Esophagus (tissue), 2 donors: ENCODE data around the gene FRMPD4. TPM values are rescaled to one million over a fixed set of nuclear protein-coding genes. Genes with fewer than 3 reads are reported as not detected.

Experiments
- H3K27ac ChIP-seq, 2 donors: one replicate each; pipeline ENCODE4 v1.5.1; 2013; ENCODE audit warnings: low read depth in 2 of 2, mild to moderate bottlenecking in 2 of 2, inconsistent platforms in 1 of 2, low read length in 1 of 2, moderate library complexity in 1 of 2
- H3K27me3 ChIP-seq, 2 donors: one replicate each; pipeline ENCODE4 v1.6.1; 2013; ENCODE audit warnings: low read length in 2 of 2, control low read depth in 1 of 2, mild to moderate bottlenecking in 1 of 2; ENCODE audit not compliant: insufficient read depth in 2 of 2, control insufficient read depth in 1 of 2
- H3K36me3 ChIP-seq, 2 donors: one replicate each; pipeline ENCODE4 v1.6.1; 2013; ENCODE audit warnings: low read length in 1 of 2; ENCODE audit not compliant: control insufficient read depth in 2 of 2, insufficient read depth in 2 of 2
- H3K4me1 ChIP-seq, 2 donors: one replicate each; pipeline ENCODE4 v1.6.1; 2013; ENCODE audit warnings: low read length in 1 of 2; ENCODE audit not compliant: control insufficient read depth in 2 of 2, insufficient read depth in 2 of 2
- H3K4me3 ChIP-seq, 2 donors: one replicate each; pipeline ENCODE4 v1.5.1; 2013; ENCODE audit warnings: low read length in 2 of 2, mild to moderate bottlenecking in 2 of 2, low read depth in 1 of 2, moderate library complexity in 1 of 2
- H3K9me3 ChIP-seq, 2 donors: one replicate each; pipeline ENCODE4 v1.6.1; 2013; ENCODE audit warnings: mild to moderate bottlenecking in 2 of 2, low read depth in 1 of 2, low read length in 1 of 2, moderate library complexity in 1 of 2; ENCODE audit not compliant: control insufficient read depth in 2 of 2, insufficient read depth in 1 of 2
- WGBS, 2 donors: extraction: QIAGEN DNeasy Blood & Tissue Kit; methylation state at CpG; one replicate each; pipeline ENCODE4 v1.1.7; 2013; 5-methylcytosine and 5-hydroxymethylcytosine counted together
- polyA plus RNA-seq, 2 donors: library from polyadenylated mRNA; stranded (reverse); fragments of 200-250 nt; gene quantifications; one replicate each; pipeline ENCODE4 v1.2.3, GENCODE V29; 2013
- donor health status: healthy with polysubstance abuse.
- donor health status: Bipolar disorder and iron deficiency.

The FRMPD4 gene
- polyA plus RNA-seq, 2 donors, result under 0.01 TPM; not detected in 1

DNA sequence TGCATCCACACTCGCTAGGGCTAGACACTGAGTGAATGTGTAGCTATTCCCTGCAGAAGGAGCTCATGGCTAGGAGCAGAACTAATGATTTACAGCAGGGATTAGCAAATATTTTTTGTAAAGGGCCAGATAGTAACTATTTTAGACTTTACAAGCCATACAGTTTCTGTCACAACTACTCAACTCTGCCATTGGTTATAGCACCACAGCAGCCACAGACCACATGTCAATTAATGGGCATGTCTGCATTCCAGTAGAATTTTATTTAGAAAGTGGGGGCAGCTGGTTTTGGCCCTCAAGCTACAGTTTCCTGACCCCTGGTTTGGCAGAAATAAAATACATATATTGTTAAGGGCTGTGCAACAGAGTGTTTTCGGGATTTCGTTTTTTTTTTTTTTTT, 192.6 kb downstream of the FRMPD4 start:
- Histone ChIP-seq H3K36me3 (no peaks in the 10 kb centered on the region), H3K27ac (no peak overlapping the region), H3K27me3 (no peaks in the 10 kb centered on the region), H3K4me3 (no peak overlapping the region), H3K4me1 (no peaks in the 10 kb centered on the region), H3K9me3 (no peaks in the 10 kb centered on the region)
- WGBS, 2 donors, result 66 to 81% methylated on average over 3 of the region's 3 CpGs

DNA sequence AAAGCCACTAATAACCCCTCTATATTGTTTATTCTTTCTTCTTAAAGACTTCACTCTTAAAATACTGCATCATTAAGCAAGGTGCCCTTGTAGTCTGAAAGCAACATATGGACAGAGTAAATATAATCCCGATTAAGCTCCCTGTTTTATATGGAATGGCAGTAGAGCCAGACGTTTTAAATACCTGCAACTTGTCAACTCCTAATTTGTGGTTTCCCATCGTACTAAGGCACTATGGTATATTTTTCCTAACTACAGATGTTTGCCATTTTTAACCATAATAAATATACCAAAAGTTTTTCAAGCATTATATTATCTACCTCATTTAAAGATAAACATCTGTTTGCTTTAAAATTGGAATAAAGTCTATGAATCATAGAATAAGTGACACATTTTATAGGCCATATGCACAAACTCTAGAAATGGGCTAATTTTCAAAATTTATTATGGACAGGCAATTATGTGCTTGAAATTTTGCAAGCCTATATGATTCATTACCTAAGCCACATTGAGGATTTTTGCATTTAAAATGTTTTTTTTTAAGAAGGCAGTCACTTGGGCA, 194.6 kb downstream of the FRMPD4 start:
- H3K27ac ChIP-seq, result no peak overlapping the region
- no peaks in the 10 kb centered on the region for H3K9me3 ChIP-seq
- no peaks in the 10 kb centered on the region for H3K27me3 ChIP-seq
- H3K4me3 ChIP-seq, result no peak overlapping the region
- H3K36me3 ChIP-seq, result no peaks in the 10 kb centered on the region
- no peaks in the 10 kb centered on the region for H3K4me1 ChIP-seq
- WGBS, 2 donors, result 61 to 76% methylated on average over 3 of the region's 3 CpGs

DNA sequence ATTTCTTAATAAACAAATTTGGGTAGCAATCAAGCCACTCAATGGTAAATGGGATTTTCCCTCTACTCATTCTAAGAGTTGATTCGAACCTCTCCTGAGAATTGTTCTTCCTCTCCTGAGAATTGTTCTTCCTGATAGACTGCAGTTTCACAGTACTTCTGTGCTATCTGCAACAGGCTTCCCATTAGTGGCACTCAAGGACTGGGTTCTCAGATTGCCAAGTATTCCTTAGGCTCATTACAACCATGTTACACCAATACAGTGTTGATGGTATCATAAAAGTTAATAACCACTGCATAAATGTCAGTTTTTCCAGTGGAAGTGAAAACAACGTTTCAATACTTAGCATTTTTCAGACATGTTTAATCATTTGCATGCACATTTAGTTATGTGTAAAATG, 201.6 kb downstream of the FRMPD4 start:
- no peaks in the 10 kb centered on the region for H3K9me3 ChIP-seq
- no peaks in the 10 kb centered on the region for H3K27me3 ChIP-seq
- no peak overlapping the region for H3K4me3 ChIP-seq
- 71 to 76% methylated on average over 2 of the region's 2 CpGs for WGBS, 2 donors
- H3K36me3 ChIP-seq, result no peaks in the 10 kb centered on the region
- no peaks in the 10 kb centered on the region for H3K4me1 ChIP-seq
- H3K27ac ChIP-seq, result no peak overlapping the region

DNA sequence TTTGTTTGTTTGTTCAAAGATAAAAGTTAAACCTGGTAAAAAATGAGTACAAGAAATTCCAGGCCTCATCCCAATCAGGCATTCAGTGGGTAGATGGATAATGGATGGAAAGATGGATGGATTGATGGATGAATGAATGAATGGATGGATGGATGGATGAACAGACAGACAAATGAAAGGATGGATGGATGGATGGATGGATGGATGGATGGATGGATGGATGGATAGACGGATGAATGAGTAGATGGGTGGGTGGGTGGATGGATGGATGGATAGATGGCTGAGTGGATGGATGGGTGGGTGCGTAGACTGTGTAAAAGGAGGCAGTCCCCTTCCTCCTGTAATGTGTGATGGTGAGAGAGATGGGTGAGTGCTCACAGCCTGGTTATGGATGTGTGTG, 206.7 kb downstream of the FRMPD4 start:
- Histone ChIP-seq H3K9me3 (no peaks in the 10 kb centered on the region), H3K4me3 (no peak overlapping the region), H3K4me1 (no peaks in the 10 kb centered on the region), H3K27ac (no peak overlapping the region), H3K36me3 (no peaks in the 10 kb centered on the region), H3K27me3 (no peaks in the 10 kb centered on the region)
- WGBS, 2 donors, result 91% methylated on average over 2 of the region's 2 CpGs

DNA sequence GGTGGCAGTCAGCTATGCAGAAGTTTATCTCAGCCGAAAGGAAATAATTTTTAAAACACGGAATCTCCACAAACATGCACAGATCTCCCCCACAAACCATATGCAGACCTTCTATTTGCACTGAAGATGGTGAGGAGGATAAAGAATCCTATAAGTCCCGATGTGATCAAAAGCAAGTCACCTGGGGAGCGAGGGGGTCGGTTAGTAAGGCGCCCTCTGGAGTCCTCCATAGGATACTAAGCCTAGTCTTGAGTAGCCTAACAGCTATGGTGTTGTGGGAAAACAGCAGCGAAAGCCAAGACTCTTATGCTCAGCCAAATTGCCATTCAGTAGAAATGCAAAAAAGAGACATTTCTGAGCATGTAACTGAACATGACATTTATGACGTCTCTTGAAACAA, 210.9 kb downstream of the FRMPD4 start:
- H3K27ac ChIP-seq, result no peak overlapping the region
- H3K4me1 ChIP-seq, result no peaks in the 10 kb centered on the region
- H3K27me3 ChIP-seq, result no peaks in the 10 kb centered on the region
- no peak overlapping the region for H3K4me3 ChIP-seq
- H3K9me3 ChIP-seq, result no peaks in the 10 kb centered on the region
- no peaks in the 10 kb centered on the region for H3K36me3 ChIP-seq
- 40 to 65% methylated on average over 8 of the region's 8 CpGs for WGBS, 2 donors

DNA sequence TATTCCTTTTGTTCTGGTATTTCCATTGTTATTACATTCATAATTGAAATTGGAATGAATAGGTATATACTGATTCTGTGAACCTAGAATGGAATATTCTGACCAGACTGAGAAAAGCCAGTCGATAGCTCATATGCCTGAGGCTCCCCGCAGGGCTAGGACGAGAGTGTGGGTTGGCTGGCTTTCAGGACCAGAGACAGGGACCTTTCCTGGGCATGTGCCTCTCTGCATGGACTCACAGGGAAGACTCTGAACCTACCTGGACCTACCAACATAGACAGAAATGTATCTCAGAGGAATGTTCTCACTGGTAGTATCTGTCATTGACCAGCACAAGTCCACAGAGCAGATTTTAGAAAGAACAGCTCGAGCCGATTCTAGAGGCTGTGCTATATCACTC, 214.6 kb downstream of the FRMPD4 start:
- Histone ChIP-seq H3K27ac (no peak overlapping the region), H3K27me3 (no peaks in the 10 kb centered on the region), H3K9me3 (no peaks in the 10 kb centered on the region), H3K4me3 (no peak overlapping the region), H3K4me1 (no peaks in the 10 kb centered on the region), H3K36me3 (no peaks in the 10 kb centered on the region)
- 81 to 90% methylated on average over 5 of the region's 5 CpGs for WGBS, 2 donors

DNA sequence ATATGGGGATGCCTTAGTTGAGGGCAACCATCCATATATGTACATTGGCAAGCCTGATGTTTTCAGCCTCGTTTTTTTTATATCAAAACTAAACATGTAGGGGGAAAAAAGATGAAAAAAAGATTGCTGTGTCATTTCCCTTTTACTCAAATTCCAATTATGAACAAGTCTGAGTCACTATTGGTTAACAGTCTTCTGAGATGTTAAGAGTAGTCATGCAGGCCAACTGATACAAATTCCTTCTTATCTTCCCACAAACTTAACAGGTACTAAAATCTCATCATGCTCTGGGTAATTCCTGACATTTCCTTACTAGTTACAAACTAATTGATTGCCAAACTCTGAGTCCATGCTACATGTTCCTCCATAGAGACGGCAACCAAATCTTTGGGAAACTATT, 222.1 kb downstream of the FRMPD4 start:
- H3K27me3 ChIP-seq, result no peaks in the 10 kb centered on the region
- 48 to 49% methylated on average over 2 of the region's 2 CpGs for whole genome bisulfite sequencing, 2 donors
- no peak overlapping the region for H3K27ac ChIP-seq
- H3K4me3 ChIP-seq, result no peak overlapping the region
- no peaks in the 10 kb centered on the region for H3K36me3 ChIP-seq
- no peaks in the 10 kb centered on the region for H3K4me1 ChIP-seq
- H3K9me3 ChIP-seq, result no peaks in the 10 kb centered on the region

DNA sequence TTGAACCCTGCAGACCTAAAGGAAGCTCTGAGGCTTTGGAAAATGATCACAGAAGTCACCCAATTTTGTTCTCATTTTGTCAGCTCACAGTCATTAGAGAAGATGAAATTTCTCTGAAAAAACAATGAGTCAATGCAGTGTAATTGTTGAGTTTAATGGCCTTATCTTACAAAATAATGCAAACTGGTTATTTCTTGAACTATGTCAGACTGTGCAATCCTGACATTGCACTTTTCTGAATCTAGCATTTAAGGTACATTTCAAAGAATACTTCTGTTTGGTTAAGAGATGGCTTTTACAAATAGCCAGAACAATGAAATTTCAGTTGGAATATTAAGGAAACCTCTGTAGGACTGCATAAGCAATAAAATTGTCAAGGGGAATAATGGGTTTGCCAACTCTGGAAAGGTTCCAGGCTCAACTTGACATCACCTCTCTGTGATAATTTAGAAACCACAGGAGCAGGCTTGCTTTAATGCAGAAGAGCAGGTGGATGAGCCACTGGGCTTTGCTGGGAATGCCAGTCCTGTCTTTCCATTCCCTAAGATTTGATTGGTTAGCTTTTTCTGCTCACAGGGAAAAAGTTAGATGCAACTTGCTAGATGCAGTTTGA, 222.8 kb downstream of the FRMPD4 start:
- no peaks in the 10 kb centered on the region for H3K4me1 ChIP-seq
- no peak overlapping the region for H3K27ac ChIP-seq
- no peaks in the 10 kb centered on the region for H3K36me3 ChIP-seq
- H3K9me3 ChIP-seq, result no peaks in the 10 kb centered on the region
- H3K4me3 ChIP-seq, result no peak overlapping the region
- H3K27me3 ChIP-seq, result no peaks in the 10 kb centered on the region

DNA sequence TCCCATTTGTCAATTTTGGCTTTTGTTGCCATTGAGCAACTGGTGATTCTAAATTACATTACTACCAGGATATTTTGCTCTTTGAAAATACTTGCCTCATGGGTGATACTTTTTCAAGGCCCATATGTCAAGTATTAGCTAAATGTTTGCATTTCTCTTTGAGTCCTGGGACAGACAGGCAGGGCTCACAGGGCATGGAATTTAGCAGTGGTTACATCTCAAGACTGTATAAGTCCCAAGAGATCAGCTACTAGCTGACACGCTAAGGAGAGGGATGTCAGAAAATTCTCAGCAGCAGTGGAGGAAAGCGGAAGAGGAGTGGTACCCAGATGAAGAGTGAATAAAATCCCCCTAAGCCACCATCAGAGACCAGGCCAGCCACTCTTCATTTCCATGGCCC, 224.9 kb downstream of the FRMPD4 start:
- peaks cover 0 to 2% of the 10 kb centered on the region in 2 donors for H3K4me1 ChIP-seq
- no peaks in the 10 kb centered on the region for H3K36me3 ChIP-seq
- 88 to 94% methylated on average over 2 of the region's 2 CpGs for WGBS, 2 donors

DNA sequence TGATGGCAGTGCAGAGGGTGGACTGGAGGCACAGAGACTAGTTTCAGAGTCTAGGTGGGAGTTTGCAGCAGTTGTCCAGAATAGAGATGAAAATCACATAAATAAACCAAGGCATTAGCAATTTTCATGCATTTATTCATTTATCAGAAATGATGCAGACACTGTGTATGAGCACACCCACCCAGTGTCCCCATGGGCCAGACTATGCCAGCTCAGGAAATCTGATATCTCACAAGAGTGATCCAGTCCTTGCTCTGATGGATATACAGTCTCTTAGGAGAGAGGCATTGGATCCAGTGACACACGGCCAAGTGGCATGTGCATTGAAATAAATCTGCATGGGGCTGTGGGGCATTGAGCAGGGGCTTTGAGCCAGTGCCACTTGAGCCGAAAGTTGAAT, 228.2 kb downstream of the FRMPD4 start:
- H3K4me1 ChIP-seq, result peaks cover 0 to 2% of the 10 kb centered on the region in 2 donors
- no peaks in the 10 kb centered on the region for H3K27me3 ChIP-seq
- 74 to 78% methylated on average over 2 of the region's 2 CpGs for whole genome bisulfite sequencing, 2 donors
- no peak overlapping the region for H3K4me3 ChIP-seq
- H3K27ac ChIP-seq, result no peak overlapping the region
- H3K9me3 ChIP-seq, result no peaks in the 10 kb centered on the region
- no peaks in the 10 kb centered on the region for H3K36me3 ChIP-seq

More for the DNA sequence above, 224.9 kb downstream of the FRMPD4 start:
- Histone ChIP-seq H3K9me3 (no peaks in the 10 kb centered on the region), H3K27ac (no peak overlapping the region), H3K4me3 (no peak overlapping the region), H3K27me3 (no peaks in the 10 kb centered on the region)
